ENCODE data around the gene CCR4.
"Not testable (repeated sequence)": the region's sequence is repeated elsewhere in the genome, so short reads cannot be mapped to it uniquely, and the experiment has no call there.

Gene CCR4

GRCh38 chr3:32945136-32945535 is 6.3 kb upstream of the CCR4 start:
- no peaks in the 10 kb centered on the region for H4K20me1 ChIP-seq (ENCODE audit: insufficient read depth, low read length)
- no peaks in the 10 kb centered on the region for H3K27me3 ChIP-seq (replicated peaks; ENCODE audit: insufficient read depth, low read length)
- no peaks in the 10 kb centered on the region for H3F3A ChIP-seq (ENCODE audit: insufficient read depth, low read length)
- no peak overlapping the region for H3K4me2 ChIP-seq (ENCODE audit: low read depth, low read length)
- H3K9ac ChIP-seq (ENCODE audit: low read length) = no peak overlapping the region
- DNase-seq = no peak
- H3K36me3 ChIP-seq (replicated peaks; ENCODE audit: insufficient read depth, low read length) = no peaks in the 10 kb centered on the region
- H3K4me3 ChIP-seq (ENCODE audit: low read length) = no peak overlapping the region
- H2AFZ ChIP-seq (ENCODE audit: low read length) = no peak overlapping the region
- no peaks in the 10 kb centered on the region for H3K79me2 ChIP-seq (ENCODE audit: low read length)
- H3K27ac ChIP-seq (ENCODE audit: low read length) = no peak overlapping the region
- H3K9me2 ChIP-seq (replicated peaks; ENCODE audit: insufficient read depth, low read length) = no peaks in the 10 kb centered on the region
- no peaks in the 10 kb centered on the region for H3K9me3 ChIP-seq (replicated peaks; ENCODE audit: insufficient read depth, low read length)
- TF ChIP-seq CTCF (IDR thresholded peaks at IDR 0.05; ENCODE audit: low read length) = no peak
- no peak for TF ChIP-seq EZH2 (optimal IDR thresholded peaks at IDR 0.05; ENCODE audit: low read depth, low read length)
- TF ChIP-seq EZH2phosphoT487 (IDR thresholded peaks at IDR 0.05; ENCODE audit: low read length) = no peak
- no peaks in the 10 kb centered on the region for H3K4me1 ChIP-seq (ENCODE audit: low read length)

GRCh38 chr3:32945598-32945997 is 5.8 kb upstream of the CCR4 start:
- H3K4me1 ChIP-seq (ENCODE audit: low read length); H3K4me2 ChIP-seq (ENCODE audit: low read depth, low read length); H3K9me2 ChIP-seq (replicated peaks; ENCODE audit: insufficient read depth, low read length): not testable (repeated sequence)

GRCh38 chr3:32946973-32947788 is 4.3 kb upstream of the CCR4 start:
- TF ChIP-seq CTCF (IDR thresholded peaks at IDR 0.05; ENCODE audit: low read length) (no peak), EZH2 (optimal IDR thresholded peaks at IDR 0.05; ENCODE audit: low read depth, low read length) (no peak), EZH2phosphoT487 (IDR thresholded peaks at IDR 0.05; ENCODE audit: low read length) (no peak)
- H3K9ac ChIP-seq (ENCODE audit: low read length) = no peak overlapping the region
- H3K9me2 ChIP-seq (replicated peaks; ENCODE audit: insufficient read depth, low read length) = no peaks in the 10 kb centered on the region
- H3K4me1 ChIP-seq (ENCODE audit: low read length) = no peaks in the 10 kb centered on the region
- H3K79me2 ChIP-seq (ENCODE audit: low read length) = no peaks in the 10 kb centered on the region
- no peaks in the 10 kb centered on the region for H3F3A ChIP-seq (ENCODE audit: insufficient read depth, low read length)
- no peak overlapping the region for H3K4me3 ChIP-seq (ENCODE audit: low read length)
- H3K27ac ChIP-seq (ENCODE audit: low read length) = no peak overlapping the region
- H3K27me3 ChIP-seq (replicated peaks; ENCODE audit: insufficient read depth, low read length) = no peaks in the 10 kb centered on the region
- H3K9me3 ChIP-seq (replicated peaks; ENCODE audit: insufficient read depth, low read length) = no peaks in the 10 kb centered on the region
- DNase-seq = no peak
- H4K20me1 ChIP-seq (ENCODE audit: insufficient read depth, low read length) = no peaks in the 10 kb centered on the region
- peak overlapping the region; percentile 44; the same call in 1 of the 2 replicates for H2AFZ ChIP-seq (ENCODE audit: low read length)
- no peaks in the 10 kb centered on the region for H3K36me3 ChIP-seq (replicated peaks; ENCODE audit: insufficient read depth, low read length)
- no peak overlapping the region for H3K4me2 ChIP-seq (ENCODE audit: low read depth, low read length)

More at GRCh38 chr3:32945598-32945997, 5.8 kb upstream of the CCR4 start:
- H3K36me3 ChIP-seq (replicated peaks; ENCODE audit: insufficient read depth, low read length); H2AFZ ChIP-seq (ENCODE audit: low read length); H3K79me2 ChIP-seq (ENCODE audit: low read length); H3K4me3 ChIP-seq (ENCODE audit: low read length); H3K27me3 ChIP-seq (replicated peaks; ENCODE audit: insufficient read depth, low read length); DNase-seq; H3K27ac ChIP-seq (ENCODE audit: low read length); H3K9ac ChIP-seq (ENCODE audit: low read length); H3K9me3 ChIP-seq (replicated peaks; ENCODE audit: insufficient read depth, low read length); H3F3A ChIP-seq (ENCODE audit: insufficient read depth, low read length); H4K20me1 ChIP-seq (ENCODE audit: insufficient read depth, low read length): not testable (repeated sequence)

GRCh38 chr3:32947789-32948238 is 3.6 kb upstream of the CCR4 start:
- Histone ChIP-seq H3F3A (ENCODE audit: insufficient read depth, low read length) (no peaks in the 10 kb centered on the region), H3K4me3 (ENCODE audit: low read length) (no peak overlapping the region), H4K20me1 (ENCODE audit: insufficient read depth, low read length) (no peaks in the 10 kb centered on the region), H3K27ac (ENCODE audit: low read length) (no peak overlapping the region), H3K9me2 (replicated peaks; ENCODE audit: insufficient read depth, low read length) (no peaks in the 10 kb centered on the region), H3K9ac (ENCODE audit: low read length) (no peak overlapping the region), H3K27me3 (replicated peaks; ENCODE audit: insufficient read depth, low read length) (no peaks in the 10 kb centered on the region), H3K79me2 (ENCODE audit: low read length) (no peaks in the 10 kb centered on the region), H3K9me3 (replicated peaks; ENCODE audit: insufficient read depth, low read length) (no peaks in the 10 kb centered on the region), H2AFZ (ENCODE audit: low read length) (peak overlapping the region; percentile 44; the same call in 1 of the 2 replicates), H3K36me3 (replicated peaks; ENCODE audit: insufficient read depth, low read length) (no peaks in the 10 kb centered on the region), H3K4me1 (ENCODE audit: low read length) (no peaks in the 10 kb centered on the region), H3K4me2 (ENCODE audit: low read depth, low read length) (no peak overlapping the region)
- TF ChIP-seq EZH2 (optimal IDR thresholded peaks at IDR 0.05; ENCODE audit: low read depth, low read length) (no peak), EZH2phosphoT487 (IDR thresholded peaks at IDR 0.05; ENCODE audit: low read length) (no peak), CTCF (IDR thresholded peaks at IDR 0.05; ENCODE audit: low read length) (peak; percentile 82)
- peak; percentile 86 for DNase-seq

Data from MM.1S (cell line).